K562 (cell line): Measurements from ENCODE around the gene IFNAR2. TPM values are rescaled to one million over a fixed set of nuclear protein-coding genes. Genes with fewer than 3 reads are reported as not detected.

Experiments used
- BRD9 ChIP-seq: fragments of 450-650 bp; IDR thresholded peaks from 2 replicates; pipeline ENCODE4 v1.6.1; 2018; ENCODE audit warnings: low read depth; ENCODE audit not compliant: partially characterized antibody
- C11orf30 ChIP-seq: fragments of 450-650 bp; IDR thresholded peaks from 2 replicates; pipeline ENCODE4 v1.6.1; 2016; ENCODE audit warnings: low read depth, mild to moderate bottlenecking
- CBX3 ChIP-seq, 2 experiments: IDR thresholded peaks; 1 replicate in 1 of 2; 2 replicates in 1 of 2; pipeline ENCODE4 v1.6.1; 2012; ENCODE audit warnings: inconsistent platforms in 2 of 2, low read length in 2 of 2, borderline replicate concordance in 1 of 2, control low read depth in 1 of 2
- ETV6 ChIP-seq, 3 experiments: fragments of 150-350 bp in 1 of 3; sonication (generic) in 1 of 3; formaldehyde crosslinking in 1 of 3; IDR thresholded peaks; 2 replicates each; pipeline versions ENCODE4 v1.6.1 to v1.8.0; 2014 to 2022; ENCODE audit warnings: borderline replicate concordance in 2 of 3, low read depth in 2 of 3, antibody characterized with exemption in 1 of 3, low read length in 1 of 3, mild to moderate bottlenecking in 1 of 3, missing genetic modification reagents in 1 of 3
- FOXM1 ChIP-seq, 2 experiments: fragments of 450-650 bp in 1 of 2; sonication (generic) in 1 of 2; formaldehyde crosslinking in 1 of 2; IDR thresholded peaks; 2 replicates each; pipeline versions ENCODE4 v1.6.1 to v1.9.0; 2017 to 2022; ENCODE audit warnings: low read depth in 2 of 2, mild to moderate bottlenecking in 2 of 2, missing genetic modification reagents in 1 of 2, moderate library complexity in 1 of 2
- GMEB1 ChIP-seq: fragments of 250-450 bp; sonication (Bioruptor Pico); IDR thresholded peaks from 2 replicates; pipeline ENCODE4 v1.4.0; 2020; ENCODE audit warnings: mild to moderate bottlenecking
- HDAC1 ChIP-seq, 2 experiments: fragments of 450-650 bp; IDR thresholded peaks; 2 replicates each; pipeline ENCODE4 v1.6.1; 2016 to 2017; ENCODE audit warnings: inconsistent platforms in 1 of 2, mild to moderate bottlenecking in 1 of 2, moderate library complexity in 1 of 2
- HOXB6 ChIP-seq: fragments of 250-450 bp; sonication (Bioruptor Pico); IDR thresholded peaks from 2 replicates; pipeline ENCODE4 v1.5.1; 2022; ENCODE audit warnings: mild to moderate bottlenecking, borderline replicate concordance
- KLF1 ChIP-seq: fragments of 450-650 bp; IDR thresholded peaks from 2 replicates; pipeline ENCODE4 v1.6.1; 2016; ENCODE audit warnings: missing genetic modification characterization, missing compliant biosample characterization
- NFE2 ChIP-seq: IDR thresholded peaks from 2 replicates; pipeline ENCODE4 v1.6.1; 2014; ENCODE audit warnings: antibody characterized with exemption, low read depth
- PATZ1 ChIP-seq: fragments of 250-450 bp; sonication (Bioruptor Pico); IDR thresholded peaks from 2 replicates; pipeline ENCODE4 v1.5.0; 2020; ENCODE audit warnings: mild to moderate bottlenecking, borderline replicate concordance
- PHF21A ChIP-seq: fragments of 450-650 bp; IDR thresholded peaks from 2 replicates; pipeline ENCODE4 v1.6.1; 2017; ENCODE audit warnings: low read depth, borderline replicate concordance
- PHF8 ChIP-seq: fragments of 200-600 bp; sonication (generic); IDR thresholded peaks from 2 replicates; pipeline ENCODE4 v1.6.1; 2012; ENCODE audit warnings: mixed run types, mild to moderate bottlenecking, inconsistent platforms, low read length, moderate library complexity, borderline replicate concordance
- RBM14 ChIP-seq: fragments of 200-400 bp; formaldehyde crosslinking; IDR thresholded peaks from 2 replicates; pipeline ENCODE4 v1.6.1; 2018; ENCODE audit warnings: low read depth, mild to moderate bottlenecking, low read length, moderate library complexity, borderline replicate concordance; ENCODE audit not compliant: insufficient read depth
- RBM22 ChIP-seq: fragments of 200-400 bp; formaldehyde crosslinking; IDR thresholded peaks from 2 replicates; pipeline ENCODE4 v1.6.1; 2018; ENCODE audit warnings: low read length, low read depth; ENCODE audit not compliant: poor library complexity, severe bottlenecking
- SIN3A ChIP-seq, 2 experiments: fragments of 150-350 bp in 1 of 2; IDR thresholded peaks; 2 replicates each; pipeline ENCODE4 v1.6.1; 2011 to 2016; ENCODE audit warnings: borderline replicate concordance in 2 of 2, low read depth in 2 of 2, low read length in 2 of 2, mild to moderate bottlenecking in 2 of 2, moderate library complexity in 2 of 2; ENCODE audit not compliant: control insufficient read depth in 1 of 2
- TSHZ1 ChIP-seq: fragments of 250-450 bp; sonication (Bioruptor Pico); IDR thresholded peaks from 2 replicates; pipeline ENCODE4 v1.4.0; 2020; ENCODE audit warnings: mild to moderate bottlenecking, moderate library complexity
- ZNF717 ChIP-seq: fragments of 250-450 bp; sonication (Bioruptor Pico); IDR thresholded peaks from 2 replicates; pipeline ENCODE4 v1.5.0; 2021
- ZZZ3 ChIP-seq: fragments of 450-650 bp; IDR thresholded peaks from 2 replicates; pipeline ENCODE4 v1.6.1; 2016; ENCODE audit warnings: antibody characterized with exemption, mild to moderate bottlenecking, moderate library complexity
- polyA plus RNA-seq, 8 experiments: library from polyadenylated mRNA; depleted of rRNA in 4 of 8; stranded (reverse) in 5 of 8; unstranded in 3 of 8; fragments of >200 nt; fragmentation: Nextera tagmentation in 2 of 8; fragmentation: Illumina TruSeq in 1 of 8; extraction: Ambion mirVana in 2 of 8; extraction: Trizol in 1 of 8; gene quantifications; 2 replicates each; pipeline versions ENCODE4 v1.2.1 to v1.2.3, GENCODE V29; 2011 to 2014; ENCODE audit warnings: inconsistent platforms in 1 of 8, missing spikeins in 1 of 8
- total RNA-seq, 7 experiments: library from RNA; depleted of rRNA in 6 of 7; stranded (reverse); fragments of >200 nt in 6 of 7; fragmentation: Illumina TruSeq in 2 of 7; extraction: Trizol in 2 of 7; gene quantifications; 2 replicates each; pipeline versions ENCODE4 v1.2.1 to v1.2.3, GENCODE V29; 2011 to 2021; ENCODE audit warnings: low replicate concordance in 1 of 7

Gene IFNAR2
- total and polyA plus RNA-seq, 9 of the 15 experiments (the other 6 are each of a cell fraction or from before 2014, with no cell fraction given): 1.7 to 48.3 (median 8.4) TPM

GRCh38 chr21:33266050-33266788, 36.5 kb downstream of the IFNAR2 start, which contains the start of gene IL10RB (continued):
- TF ChIP-seq ETV6 (IDR thresholded peaks at IDR 0.05; ENCODE audit: borderline replicate concordance in 1 of 2, low read depth in 2 of 2, low read length in 1 of 2) (no peak), ETV6 (CRISPR knock-in tag; IDR thresholded peaks at IDR 0.05; ENCODE audit: borderline replicate concordance) (no peak), HOXB6 (no peak), ZZZ3 (no peak), CBX3 (IDR thresholded peaks at IDR 0.05; ENCODE audit: borderline replicate concordance in 1 of 2, low read length in 2 of 2) (no peak), RBM22 (peak; percentile 75), PHF8 (peak; percentile 76; the same call in 1 of the 2 replicates), FOXM1 (IDR thresholded peaks at IDR 0.05; ENCODE audit: low read depth) (no peak), FOXM1 (CRISPR knock-in tag; IDR thresholded peaks at IDR 0.05; ENCODE audit: low read depth) (no peak), PATZ1 (CRISPR knock-in tag) (no peak), ZNF717 (CRISPR knock-in tag) (no peak), KLF1 (tag) (no peak), GMEB1 (CRISPR knock-in tag) (no peak), NFE2 (no peak), SIN3A (IDR thresholded peaks at IDR 0.05; ENCODE audit: borderline replicate concordance in 2 of 2, control insufficient read depth in 1 of 2, low read depth in 2 of 2, low read length in 2 of 2) (peak; percentile 29 to 70; a peak in 2 of 4 replicates), HDAC1 (IDR thresholded peaks at IDR 0.05) (peak in 1 of 2 experiments; percentile 57; a peak in 2 of 4 replicates), RBM14 (no peak), TSHZ1 (CRISPR knock-in tag) (no peak), C11orf30 (no peak), PHF21A (no peak), BRD9 (no peak)
